BE2C (cell line): Measurements from ENCODE around the gene HTRA1.

ENCODE experiments used
- DNase-seq: peaks from one replicate; pipeline ENCODE4 v3.0.0-alpha.2; 2020
- H3K27me3 ChIP-seq: fragments of 250-450 bp; sonication (Bioruptor Pico); 2 replicates; pipeline ENCODE4 v1.5.1; 2020; ENCODE audit warnings: mild to moderate bottlenecking
- H3K36me3 ChIP-seq: fragments of 250-450 bp; sonication (Bioruptor Pico); 2 replicates; pipeline ENCODE4 v1.5.1; 2020; ENCODE audit warnings: mild to moderate bottlenecking
- H3K4me1 ChIP-seq: fragments of 250-450 bp; sonication (Bioruptor Pico); 2 replicates; pipeline ENCODE4 v1.5.1; 2020
- H3K4me3 ChIP-seq: 2 replicates; pipeline ENCODE4 v1.5.1; 2011; ENCODE audit warnings: low read depth, low read length
- H3K9me3 ChIP-seq: fragments of 250-450 bp; sonication (Bioruptor Pico); 2 replicates; pipeline ENCODE4 v1.5.1; 2020
- TF ChIP-seq, protein P1 (sequence below): IDR thresholded peaks from 2 replicates; pipeline ENCODE4 v1.5.1; 2012; ENCODE audit warnings: mild to moderate bottlenecking, low read depth, low read length

Gene HTRA1

DNA sequence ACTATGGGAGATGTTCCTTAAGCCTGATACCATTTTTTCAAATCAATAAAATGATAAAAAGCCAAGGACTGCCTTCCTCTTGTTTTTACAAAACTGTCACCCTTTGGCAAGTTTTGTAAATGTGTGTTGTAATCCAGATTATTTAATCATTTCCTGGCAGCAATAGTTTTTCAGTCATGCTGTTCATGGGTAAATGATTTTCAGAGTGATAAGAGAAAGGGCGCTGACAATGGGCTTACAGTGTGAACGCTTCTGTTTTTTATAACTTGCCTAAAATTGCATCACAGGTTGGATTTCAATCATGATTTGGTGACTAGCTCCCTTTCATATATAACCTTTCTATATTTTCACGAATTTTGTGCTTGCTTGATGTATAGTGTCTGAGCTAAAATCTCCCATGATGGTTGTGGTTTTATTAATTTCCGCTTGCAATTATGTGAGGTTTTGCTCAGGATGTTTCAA lies 80.2 kb downstream of the HTRA1 start:
- H3K36me3 ChIP-seq: no peaks in the 10 kb centered on the region
- DNase-seq: no peak
- no peaks in the 10 kb centered on the region for H3K9me3 ChIP-seq
- no peaks in the 10 kb centered on the region for H3K4me1 ChIP-seq
- no peak overlapping the region for H3K4me3 ChIP-seq
- TF ChIP-seq, protein P1, sequence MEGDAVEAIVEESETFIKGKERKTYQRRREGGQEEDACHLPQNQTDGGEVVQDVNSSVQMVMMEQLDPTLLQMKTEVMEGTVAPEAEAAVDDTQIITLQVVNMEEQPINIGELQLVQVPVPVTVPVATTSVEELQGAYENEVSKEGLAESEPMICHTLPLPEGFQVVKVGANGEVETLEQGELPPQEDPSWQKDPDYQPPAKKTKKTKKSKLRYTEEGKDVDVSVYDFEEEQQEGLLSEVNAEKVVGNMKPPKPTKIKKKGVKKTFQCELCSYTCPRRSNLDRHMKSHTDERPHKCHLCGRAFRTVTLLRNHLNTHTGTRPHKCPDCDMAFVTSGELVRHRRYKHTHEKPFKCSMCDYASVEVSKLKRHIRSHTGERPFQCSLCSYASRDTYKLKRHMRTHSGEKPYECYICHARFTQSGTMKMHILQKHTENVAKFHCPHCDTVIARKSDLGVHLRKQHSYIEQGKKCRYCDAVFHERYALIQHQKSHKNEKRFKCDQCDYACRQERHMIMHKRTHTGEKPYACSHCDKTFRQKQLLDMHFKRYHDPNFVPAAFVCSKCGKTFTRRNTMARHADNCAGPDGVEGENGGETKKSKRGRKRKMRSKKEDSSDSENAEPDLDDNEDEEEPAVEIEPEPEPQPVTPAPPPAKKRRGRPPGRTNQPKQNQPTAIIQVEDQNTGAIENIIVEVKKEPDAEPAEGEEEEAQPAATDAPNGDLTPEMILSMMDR: no peak
- H3K27me3 ChIP-seq: peaks cover 3% of the 10 kb centered on the region

DNA sequence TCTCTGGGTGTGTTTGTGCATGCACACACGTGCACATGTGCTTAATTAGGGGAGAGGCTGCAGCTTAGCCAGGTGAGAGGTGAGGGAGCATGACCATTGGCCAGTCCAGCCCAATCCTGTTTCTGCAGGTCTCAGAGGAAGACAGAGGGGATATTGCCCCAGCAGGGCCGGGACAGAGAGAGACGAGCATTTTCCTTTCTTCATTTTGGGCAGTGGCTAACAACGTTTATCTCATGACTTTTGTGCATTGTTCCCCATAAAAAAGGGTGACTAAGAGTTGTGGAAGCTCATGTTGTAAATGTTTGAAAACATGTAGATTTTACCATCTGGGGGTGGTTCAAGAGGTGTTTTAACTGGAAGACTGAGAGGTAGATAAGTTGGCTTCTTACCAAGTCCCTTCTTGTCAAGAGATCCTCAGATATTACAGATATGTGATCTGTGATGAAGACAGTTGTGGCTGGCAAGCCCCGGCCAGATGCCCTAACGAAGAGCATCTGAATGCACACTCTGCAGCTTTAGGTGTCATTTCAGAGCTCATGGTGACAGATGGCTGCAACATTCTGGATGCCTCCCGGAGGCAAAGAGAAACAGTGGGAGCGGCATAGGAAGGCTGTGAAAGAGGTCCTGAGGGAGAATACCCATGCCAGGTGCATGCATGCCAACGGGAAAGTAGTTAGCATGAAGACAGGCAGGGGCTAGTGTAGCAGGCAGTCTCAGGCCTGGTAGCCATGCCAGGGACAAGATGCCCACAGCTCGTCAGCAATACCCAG lies 82.5 kb downstream of the HTRA1 start:
- H3K4me3 ChIP-seq: no peak overlapping the region
- DNase-seq: no peak
- peaks cover under 1% of the 10 kb centered on the region for H3K27me3 ChIP-seq
- H3K9me3 ChIP-seq: no peaks in the 10 kb centered on the region
- no peaks in the 10 kb centered on the region for H3K36me3 ChIP-seq
- no peaks in the 10 kb centered on the region for H3K4me1 ChIP-seq
- TF ChIP-seq, protein P1: no peak

DNA sequence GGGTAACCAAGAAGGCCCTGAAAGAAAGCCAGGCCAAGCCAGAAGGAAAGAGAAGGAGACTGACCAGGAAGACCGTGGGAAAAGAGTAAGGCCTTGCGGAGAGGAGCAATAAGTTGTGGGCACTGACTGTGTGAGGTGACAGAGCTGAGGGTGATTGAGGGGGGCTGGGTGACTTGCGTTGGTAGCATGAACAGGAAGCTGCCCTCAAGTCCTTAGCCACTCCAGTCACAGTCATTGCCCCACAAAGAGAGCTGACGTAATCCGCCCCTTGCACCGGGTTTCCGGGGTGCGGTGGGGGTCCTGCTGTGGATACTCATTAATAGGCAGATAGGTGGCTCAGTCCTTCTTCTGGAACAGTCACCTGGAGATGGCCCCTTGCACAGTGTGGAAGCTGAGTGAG lies 83.1 kb downstream of the HTRA1 start:
- TF ChIP-seq, protein P1: no peak
- no peaks in the 10 kb centered on the region for H3K36me3 ChIP-seq
- H3K4me3 ChIP-seq: no peak overlapping the region
- no peaks in the 10 kb centered on the region for H3K4me1 ChIP-seq
- no peaks in the 10 kb centered on the region; the same call in 1 of the 2 replicates for H3K27me3 ChIP-seq
- no peak for DNase-seq
- no peaks in the 10 kb centered on the region for H3K9me3 ChIP-seq

DNA sequence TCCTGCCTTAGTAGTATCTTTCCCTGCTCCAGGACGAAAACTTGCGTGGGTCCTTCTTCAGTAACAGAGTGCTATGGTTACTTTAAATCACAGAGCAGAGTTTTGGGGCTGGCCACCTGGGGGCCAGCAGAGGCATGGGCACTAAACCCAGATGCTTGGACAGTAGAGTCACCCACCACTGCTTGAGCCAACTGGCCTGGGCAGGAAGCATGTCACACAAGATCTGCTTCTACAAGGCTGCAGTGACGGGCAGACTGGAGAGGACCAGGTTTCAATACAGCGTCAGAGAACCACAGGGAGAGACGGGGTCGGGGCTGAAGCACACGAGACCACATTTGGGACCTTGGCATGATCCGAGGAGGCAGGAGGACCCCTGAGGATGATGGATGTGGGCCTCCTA lies 84.9 kb downstream of the HTRA1 start:
- Histone ChIP-seq H3K4me3 (no peak overlapping the region), H3K9me3 (no peaks in the 10 kb centered on the region), H3K4me1 (no peaks in the 10 kb centered on the region), H3K36me3 (no peaks in the 10 kb centered on the region), H3K27me3 (no peaks in the 10 kb centered on the region; the same call in 1 of the 2 replicates)
- DNase-seq: no peak
- TF ChIP-seq, protein P1: no peak

DNA sequence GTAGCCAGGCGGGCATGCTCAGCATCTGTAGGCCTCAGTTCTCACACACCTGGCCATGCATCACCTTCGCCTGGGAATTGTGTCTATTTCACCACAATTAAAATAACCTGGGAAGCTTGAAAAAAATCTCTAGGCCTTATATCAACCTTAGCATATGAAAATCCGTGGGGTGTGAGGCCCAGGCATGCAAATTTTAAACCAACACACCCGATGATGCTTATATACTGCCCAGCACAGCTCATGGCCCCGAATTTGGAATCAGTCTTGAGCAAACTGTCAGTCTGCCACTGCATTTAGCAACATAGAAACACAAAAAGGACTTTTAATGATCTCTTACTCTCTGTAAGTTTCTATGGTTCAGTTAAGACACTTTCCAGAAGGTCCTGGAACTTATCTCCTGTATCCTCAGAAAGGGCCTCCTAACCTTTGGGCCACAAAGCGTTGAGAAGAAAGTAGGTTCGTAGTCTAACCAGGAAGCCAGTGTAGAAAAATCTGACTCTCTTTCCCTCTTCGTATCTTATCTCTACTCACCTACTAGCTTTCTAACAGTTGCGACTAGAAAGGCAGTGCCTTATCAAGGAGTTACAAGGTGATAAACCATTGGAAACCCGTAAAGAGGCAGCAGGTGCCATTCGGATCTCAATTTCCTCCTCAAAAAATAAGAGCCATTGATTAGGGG lies 87.2 kb downstream of the HTRA1 start:
- Histone ChIP-seq H3K9me3 (no peaks in the 10 kb centered on the region), H3K27me3 (no peaks in the 10 kb centered on the region; the same call in 1 of the 2 replicates), H3K4me3 (no peak overlapping the region), H3K4me1 (no peaks in the 10 kb centered on the region), H3K36me3 (no peaks in the 10 kb centered on the region)
- TF ChIP-seq, protein P1: no peak
- DNase-seq: no peak

DNA sequence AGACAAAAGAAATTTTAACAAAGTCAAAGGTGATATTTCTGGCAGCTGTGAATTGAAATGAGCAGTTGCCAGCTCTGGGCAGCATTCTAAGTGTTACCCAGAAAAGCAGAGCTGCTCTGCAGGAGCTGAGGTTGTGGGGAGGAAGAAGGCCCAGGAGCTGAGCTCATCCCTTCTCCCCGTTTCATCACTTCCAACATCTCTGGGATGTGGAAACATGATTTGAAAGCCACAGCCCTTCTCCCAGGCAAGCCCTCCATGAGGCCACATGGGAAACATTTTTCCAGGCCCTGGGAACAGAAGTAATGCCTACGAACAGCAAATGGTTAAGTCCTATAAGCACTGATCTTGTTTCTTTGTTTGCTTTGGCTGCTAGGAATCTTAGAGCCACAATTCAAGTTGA lies 88.3 kb downstream of the HTRA1 start:
- DNase-seq: no peak
- H3K36me3 ChIP-seq: no peaks in the 10 kb centered on the region
- TF ChIP-seq, protein P1: no peak
- no peaks in the 10 kb centered on the region for H3K4me1 ChIP-seq
- no peaks in the 10 kb centered on the region for H3K27me3 ChIP-seq
- H3K4me3 ChIP-seq: no peak overlapping the region
- H3K9me3 ChIP-seq: no peaks in the 10 kb centered on the region
